ENCODE results near the gene LPCAT1. TPM values are rescaled to one million over a fixed set of nuclear protein-coding genes. Genes with fewer than 3 reads are reported as not detected.

Gene LPCAT1
- total and polyA plus RNA-seq, 2 donors (not counting 3 experiments of a cell fraction or from before 2014, with no cell fraction given) = 28.9 to 57.2 TPM

DNA sequence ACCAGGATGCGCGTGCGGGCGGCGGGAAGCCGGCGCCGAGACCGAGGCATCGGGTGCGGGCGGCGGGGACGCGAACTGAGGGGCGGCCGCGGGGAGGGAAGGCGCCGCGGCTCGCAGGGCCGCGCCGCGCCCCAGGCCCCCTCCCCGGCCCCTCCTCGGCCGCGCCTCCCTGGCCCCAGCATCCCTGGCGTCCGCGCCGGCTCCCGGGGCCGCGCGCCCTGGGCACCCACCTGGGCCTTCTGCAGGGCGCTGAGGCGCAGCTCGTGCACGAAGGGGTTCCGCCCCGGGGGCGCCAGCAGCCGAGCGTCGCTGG is 324 bp downstream of the LPCAT1 start:
- H3K9me3 ChIP-seq (replicated peaks; ENCODE audit: control insufficient read depth, insufficient read depth, low read length) = no peaks in the 10 kb centered on the region
- CTCF ChIA-PET = interaction anchor here (1.2 kb wide), 1 partner anchor 10 kb away, joined by 3 read pairs; no protein-coding TSS in a partner anchor
- intact Hi-C loops (cut with micrococcal nuclease) (loop anchor here (2.0 kb wide), 2 partner anchors 41 to 71 kb away; no protein-coding TSS in a partner anchor), dilution Hi-C loops (cut with MboI; ENCODE audit: extremely low pct_ligation_motif_present, low sequenced_read_pairs) (no loop called here)
- H2AFZ ChIP-seq (ENCODE audit: low read depth, low read length) = peak overlapping the region; percentile 76
- no peaks in the 10 kb centered on the region for H3K9me1 ChIP-seq (replicated peaks; ENCODE audit: control insufficient read depth, extremely low read depth, insufficient read depth, low read length)
- H3K36me3 ChIP-seq (ENCODE audit: control insufficient read depth in 2 of 2, extremely low read depth in 1 of 2, insufficient read depth in 2 of 2, low read length in 2 of 2) = peaks cover 6 to 9% of the 10 kb centered on the region in 2 experiments
- POLR2A ChIA-PET = interaction anchor here (1.8 kb wide), 1 partner anchor 10 kb away, joined by 8 read pairs; no protein-coding TSS in a partner anchor
- peaks cover 49% of the 10 kb centered on the region for H3K79me2 ChIP-seq (ENCODE audit: control insufficient read depth, insufficient read depth, low read length)
- DNase-seq (ENCODE audit: low read depth, low spot score) = no peak
- peaks cover 16% of the 10 kb centered on the region for H3K4me1 ChIP-seq (ENCODE audit: control insufficient read depth, extremely low read depth, insufficient read depth, low read length)
- TF ChIP-seq MYC (IDR thresholded peaks at IDR 0.05; ENCODE audit: low read depth, low read length) (no peak), POLR2A (IDR thresholded peaks at IDR 0.05; ENCODE audit: low read depth, low read length) (no peak), JUN (IDR thresholded peaks at IDR 0.05; ENCODE audit: borderline replicate concordance, insufficient read depth, insufficient read length, low read depth) (no peak), POLR2AphosphoS5 (IDR thresholded peaks at IDR 0.05; ENCODE audit: insufficient read depth, low read depth, low read length) (no peak), GATA2 (IDR thresholded peaks at IDR 0.05; ENCODE audit: insufficient read depth, insufficient read length, low read depth, low read length) (no peak), EZH2 (IDR thresholded peaks at IDR 0.05; ENCODE audit: borderline replicate concordance, low read depth, low read length, severe bottlenecking) (no peak), MAX (IDR thresholded peaks at IDR 0.05; ENCODE audit: insufficient read depth, insufficient read length) (no peak), FOS (IDR thresholded peaks at IDR 0.05; ENCODE audit: borderline replicate concordance, insufficient read depth, low read length) (no peak)
- TF ChIP-seq, protein P1, sequence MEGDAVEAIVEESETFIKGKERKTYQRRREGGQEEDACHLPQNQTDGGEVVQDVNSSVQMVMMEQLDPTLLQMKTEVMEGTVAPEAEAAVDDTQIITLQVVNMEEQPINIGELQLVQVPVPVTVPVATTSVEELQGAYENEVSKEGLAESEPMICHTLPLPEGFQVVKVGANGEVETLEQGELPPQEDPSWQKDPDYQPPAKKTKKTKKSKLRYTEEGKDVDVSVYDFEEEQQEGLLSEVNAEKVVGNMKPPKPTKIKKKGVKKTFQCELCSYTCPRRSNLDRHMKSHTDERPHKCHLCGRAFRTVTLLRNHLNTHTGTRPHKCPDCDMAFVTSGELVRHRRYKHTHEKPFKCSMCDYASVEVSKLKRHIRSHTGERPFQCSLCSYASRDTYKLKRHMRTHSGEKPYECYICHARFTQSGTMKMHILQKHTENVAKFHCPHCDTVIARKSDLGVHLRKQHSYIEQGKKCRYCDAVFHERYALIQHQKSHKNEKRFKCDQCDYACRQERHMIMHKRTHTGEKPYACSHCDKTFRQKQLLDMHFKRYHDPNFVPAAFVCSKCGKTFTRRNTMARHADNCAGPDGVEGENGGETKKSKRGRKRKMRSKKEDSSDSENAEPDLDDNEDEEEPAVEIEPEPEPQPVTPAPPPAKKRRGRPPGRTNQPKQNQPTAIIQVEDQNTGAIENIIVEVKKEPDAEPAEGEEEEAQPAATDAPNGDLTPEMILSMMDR (IDR thresholded peaks at IDR 0.05; ENCODE audit: extremely low read depth in 1 of 2, insufficient read depth in 1 of 2, low read depth in 1 of 2, low read length in 2 of 2) = no peak
- H3K27ac ChIP-seq (ENCODE audit: insufficient read depth, low read depth, low read length) = peak overlapping the region; percentile 59
- peak overlapping the region; percentile 57 for H3K9ac ChIP-seq (replicated peaks; ENCODE audit: extremely low read depth, insufficient read depth, low read length)
- no peaks in the 10 kb centered on the region for H4K20me1 ChIP-seq (replicated peaks; ENCODE audit: control insufficient read depth, extremely low read depth, insufficient read depth, low read length)
- no peaks in the 10 kb centered on the region for H3K27me3 ChIP-seq (ENCODE audit: control insufficient read depth in 2 of 2, insufficient read depth in 2 of 2, low read length in 2 of 2)
- no peak overlapping the region for H3K4me2 ChIP-seq (ENCODE audit: insufficient read depth, low read length)
- no TSS peak for BruUV-seq (replicated peaks)
- FAIRE-seq = no peak
- peak overlapping the region; percentile 72 to 92 (median 76) for H3K4me3 ChIP-seq (replicated peaks in 1 of 3; ENCODE audit: insufficient read depth in 1 of 3, low read depth in 1 of 3, low read length in 3 of 3)
